Measurements from ENCODE around the gene SPEN.

- TF ChIP-seq EZH2phosphoT487 (IDR thresholded peaks at IDR 0.05; ENCODE audit: borderline replicate concordance, low read length) (no peak), CTCF (IDR thresholded peaks at IDR 0.05; ENCODE audit: low read depth, low read length, poor library complexity, severe bottlenecking) (no peak)
Observed at GRCh38 chr1:15883326-15883725, 35.8 kb downstream of the SPEN start.

Measured in DOHH2 (cell line).